Stimulated activated naive CD8-positive, alpha-beta T cell treated with anti-CD3 and anti-CD28 coated beads, Interleukin-15, Interleukin-2, amounts not matched to agents 100 ng/mL and 50 ng/mL, for 24 hours (primary cell): ENCODE measurements around the gene SGMS1.
"Not testable (repeated sequence)": the region's sequence is repeated elsewhere in the genome, so short reads cannot be mapped to it uniquely, and the experiment has no call there.

Experiments used
- H3K27ac Mint-ChIP-seq: one replicate; pipeline ENCODE4 v1.8.0; 2021; ENCODE audit warnings: mild to moderate bottlenecking, mixed read lengths
- H3K27me3 Mint-ChIP-seq: one replicate; pipeline ENCODE4 v1.8.0; 2021; ENCODE audit warnings: mixed read lengths
- H3K36me3 Mint-ChIP-seq: one replicate; pipeline ENCODE4 v1.8.0; 2021; ENCODE audit warnings: low read depth, mixed read lengths
- H3K4me1 Mint-ChIP-seq: one replicate; pipeline ENCODE4 v1.8.0; 2021; ENCODE audit warnings: low read depth, mixed read lengths
- H3K4me3 Mint-ChIP-seq: one replicate; pipeline ENCODE4 v1.8.0; 2021; ENCODE audit warnings: mild to moderate bottlenecking, mixed read lengths
- H3K9me3 Mint-ChIP-seq: one replicate; pipeline ENCODE4 v1.8.0; 2021; ENCODE audit warnings: mixed read lengths

Gene SGMS1

GRCh38 chr10:50501478-50501877 lies 122.3 kb downstream of the SGMS1 start:
- peak overlapping the region; percentile 69 for H3K27ac Mint-ChIP-seq
- H3K4me1 Mint-ChIP-seq: peaks cover 74% of the 10 kb centered on the region
- no peak overlapping the region for H3K4me3 Mint-ChIP-seq
- no peaks in the 10 kb centered on the region for H3K27me3 Mint-ChIP-seq
- peaks cover 21% of the 10 kb centered on the region for H3K36me3 Mint-ChIP-seq
- no peaks in the 10 kb centered on the region for H3K9me3 Mint-ChIP-seq

GRCh38 chr10:50498465-50498864 lies 125.3 kb downstream of the SGMS1 start:
- peak overlapping the region; percentile 40 for H3K27ac Mint-ChIP-seq
- H3K36me3 Mint-ChIP-seq: peaks cover 16% of the 10 kb centered on the region
- H3K4me3 Mint-ChIP-seq: no peak overlapping the region
- no peaks in the 10 kb centered on the region for H3K27me3 Mint-ChIP-seq
- no peaks in the 10 kb centered on the region for H3K9me3 Mint-ChIP-seq
- H3K4me1 Mint-ChIP-seq: peaks cover 54% of the 10 kb centered on the region

- no peaks in the 10 kb centered on the region for H3K9me3 Mint-ChIP-seq
Observed at GRCh38 chr10:50497758-50498157, 126.0 kb downstream of the SGMS1 start.

GRCh38 chr10:50496228-50496627 lies 127.5 kb downstream of the SGMS1 start:
- Mint-ChIP-seq H3K4me3 (no peak overlapping the region), H3K36me3 (peaks cover 29% of the 10 kb centered on the region), H3K4me1 (peaks cover 37% of the 10 kb centered on the region), H3K27me3 (no peaks in the 10 kb centered on the region), H3K27ac (no peak overlapping the region), H3K9me3 (peaks cover 3% of the 10 kb centered on the region)

More at GRCh38 chr10:50497758-50498157, 126.0 kb downstream of the SGMS1 start:
- no peaks in the 10 kb centered on the region for H3K27me3 Mint-ChIP-seq
- peak overlapping the region; percentile 76 for H3K27ac Mint-ChIP-seq
- H3K36me3 Mint-ChIP-seq: peaks cover 22% of the 10 kb centered on the region
- H3K4me1 Mint-ChIP-seq: peaks cover 53% of the 10 kb centered on the region
- no peak overlapping the region for H3K4me3 Mint-ChIP-seq

- Mint-ChIP-seq H3K36me3 (peaks cover 42% of the 10 kb centered on the region), H3K4me3 (no peak overlapping the region), H3K27ac (no peak overlapping the region), H3K4me1 (peaks cover 13% of the 10 kb centered on the region), H3K27me3 (no peaks in the 10 kb centered on the region), H3K9me3 (peaks cover 9% of the 10 kb centered on the region)
Observed at GRCh38 chr10:50490241-50490640, 133.5 kb downstream of the SGMS1 start.

- H3K27ac Mint-ChIP-seq: peak overlapping the region; percentile 21
- peaks cover 48% of the 10 kb centered on the region for H3K36me3 Mint-ChIP-seq
- not testable (repeated sequence) for H3K27me3 Mint-ChIP-seq, H3K4me3 Mint-ChIP-seq, H3K4me1 Mint-ChIP-seq
- peaks cover 17% of the 10 kb centered on the region for H3K9me3 Mint-ChIP-seq
Observed at GRCh38 chr10:50484550-50484949, 139.2 kb downstream of the SGMS1 start.

GRCh38 chr10:50480054-50481007 lies 143.4 kb downstream of the SGMS1 start:
- Mint-ChIP-seq H3K36me3 (peaks cover 58% of the 10 kb centered on the region), H3K4me3 (no peak overlapping the region), H3K4me1 (no peaks in the 10 kb centered on the region), H3K9me3 (peaks cover 17% of the 10 kb centered on the region), H3K27ac (no peak overlapping the region), H3K27me3 (no peaks in the 10 kb centered on the region)

GRCh38 chr10:50477287-50478203 lies 146.2 kb downstream of the SGMS1 start:
- Mint-ChIP-seq H3K27me3 (no peaks in the 10 kb centered on the region), H3K36me3 (peaks cover 35% of the 10 kb centered on the region), H3K27ac (no peak overlapping the region), H3K9me3 (peaks cover 5% of the 10 kb centered on the region), H3K4me3 (no peak overlapping the region), H3K4me1 (peaks cover 4% of the 10 kb centered on the region)

- Mint-ChIP-seq H3K4me1 (peaks cover 37% of the 10 kb centered on the region), H3K4me3 (no peak overlapping the region), H3K27me3 (no peaks in the 10 kb centered on the region), H3K9me3 (peaks cover 5% of the 10 kb centered on the region), H3K27ac (no peak overlapping the region), H3K36me3 (peaks cover 18% of the 10 kb centered on the region)
Observed at GRCh38 chr10:50473756-50474155, 150.0 kb downstream of the SGMS1 start.

GRCh38 chr10:50472914-50473313 lies 150.8 kb downstream of the SGMS1 start:
- no peak overlapping the region for H3K27ac Mint-ChIP-seq
- peaks cover 46% of the 10 kb centered on the region for H3K4me1 Mint-ChIP-seq
- H3K9me3 Mint-ChIP-seq: peaks cover 4% of the 10 kb centered on the region
- peaks cover 18% of the 10 kb centered on the region for H3K36me3 Mint-ChIP-seq
- H3K4me3 Mint-ChIP-seq: no peak overlapping the region
- H3K27me3 Mint-ChIP-seq: no peaks in the 10 kb centered on the region

GRCh38 chr10:50471583-50471975 lies 152.2 kb downstream of the SGMS1 start:
- H3K36me3 Mint-ChIP-seq: peaks cover 6% of the 10 kb centered on the region
- no peaks in the 10 kb centered on the region for H3K9me3 Mint-ChIP-seq
- no peak overlapping the region for H3K4me3 Mint-ChIP-seq
- H3K27me3 Mint-ChIP-seq: no peaks in the 10 kb centered on the region
- H3K4me1 Mint-ChIP-seq: peaks cover 57% of the 10 kb centered on the region
- no peak overlapping the region for H3K27ac Mint-ChIP-seq

- Mint-ChIP-seq H3K4me1 (peaks cover 60% of the 10 kb centered on the region), H3K27ac (no peak overlapping the region), H3K9me3 (no peaks in the 10 kb centered on the region), H3K27me3 (no peaks in the 10 kb centered on the region), H3K4me3 (no peak overlapping the region), H3K36me3 (peaks cover 5% of the 10 kb centered on the region)
Observed at GRCh38 chr10:50470798-50471582, 152.8 kb downstream of the SGMS1 start.

- H3K9me3 Mint-ChIP-seq: no peaks in the 10 kb centered on the region
- peaks cover 12% of the 10 kb centered on the region for H3K36me3 Mint-ChIP-seq
- H3K4me3 Mint-ChIP-seq: no peak overlapping the region
- no peak overlapping the region for H3K27ac Mint-ChIP-seq
- H3K4me1 Mint-ChIP-seq: peaks cover 60% of the 10 kb centered on the region
- no peaks in the 10 kb centered on the region for H3K27me3 Mint-ChIP-seq
Observed at GRCh38 chr10:50470345-50470744, 153.4 kb downstream of the SGMS1 start.

GRCh38 chr10:50469778-50470193 lies 154.0 kb downstream of the SGMS1 start:
- peaks cover 60% of the 10 kb centered on the region for H3K4me1 Mint-ChIP-seq
- H3K9me3 Mint-ChIP-seq: no peaks in the 10 kb centered on the region
- H3K27ac Mint-ChIP-seq: no peak overlapping the region
- no peak overlapping the region for H3K4me3 Mint-ChIP-seq
- H3K27me3 Mint-ChIP-seq: no peaks in the 10 kb centered on the region
- H3K36me3 Mint-ChIP-seq: peaks cover 16% of the 10 kb centered on the region
